IMR-90 (cell line): Measurements from ENCODE around the gene ELOA. TPM values are rescaled to one million over a fixed set of nuclear protein-coding genes. Genes with fewer than 3 reads are reported as not detected.
A peak's percentile ranks its signal among the peaks of the same experiment; 100 is the strongest.

Source experiments
- ATAC-seq: fragments of 200-7000 bp; cut with Tn5 transposase; 2 replicates; pipeline ENCODE4 v1.9.1; 2020; ENCODE audit warnings: low read depth, mild to moderate bottlenecking, moderate library complexity
- BruUV-seq: library from RNA; stranded (reverse); fragments of 400-500 nt; replicated peaks from 2 replicates; lab custom pipeline; 2021; lab: Mats Ljungman, UMichigan
- CTCF ChIA-PET: fragments of 300-600 bp; formaldehyde crosslinking; extraction: SDS; loops from one replicate; lab custom pipeline; 2021; ENCODE audit warnings: antibody characterized with exemption; lab: Yijun Ruan, JAX
- POLR2A ChIA-PET: fragments of 300-600 bp; sonication (Branson Sonifier 250); formaldehyde crosslinking; loops from one replicate; lab custom pipeline; 2022; ENCODE audit warnings: antibody characterized with exemption; ENCODE audit not compliant: unreplicated experiment; lab: Charles Lee
- DNase-seq: peaks from one replicate; pipeline ENCODE4 v3.0.0; 2013
- H2AFZ ChIP-seq: replicated peaks from 2 replicates; pipeline ENCODE3; 2013; ENCODE audit warnings: low read length, mild to moderate bottlenecking; ENCODE audit not compliant: poor library complexity
- H2AK5ac ChIP-seq: 2 replicates; pipeline ENCODE4 v1.6.1; 2013; ENCODE audit warnings: low read depth, low read length, inconsistent platforms
- H2AK9ac ChIP-seq: replicated peaks from 2 replicates; pipeline ENCODE3; 2013; ENCODE audit warnings: mild to moderate bottlenecking, low read depth, low read length, moderate library complexity; ENCODE audit not compliant: poor library complexity
- H2BK120ac ChIP-seq: 2 replicates; pipeline ENCODE4 v1.6.1; 2013; ENCODE audit warnings: low read depth, low read length, inconsistent platforms
- H2BK15ac ChIP-seq: 3 replicates; pipeline ENCODE4 v1.6.1; 2013; ENCODE audit warnings: low read depth, low read length, inconsistent platforms
- H2BK20ac ChIP-seq: 2 replicates; pipeline ENCODE4 v1.6.1; 2013; ENCODE audit warnings: low read depth, mild to moderate bottlenecking, inconsistent platforms, low read length, moderate library complexity
- H2BK5ac ChIP-seq: 2 replicates; pipeline ENCODE4 v1.6.1; 2013; ENCODE audit warnings: mild to moderate bottlenecking, low read depth, low read length, inconsistent platforms; ENCODE audit not compliant: poor library complexity, severe bottlenecking
- H3K14ac ChIP-seq: replicated peaks from 2 replicates; pipeline ENCODE4 v1.6.1; 2013; ENCODE audit warnings: low read depth, low read length, inconsistent platforms
- H3K18ac ChIP-seq: 2 replicates; pipeline ENCODE4 v1.6.1; 2013; ENCODE audit warnings: low read depth, low read length, control low read depth
- H3K23ac ChIP-seq: 2 replicates; pipeline ENCODE4 v1.6.1; 2013; ENCODE audit warnings: low read depth, low read length, inconsistent platforms
- H3K27ac ChIP-seq: 2 replicates; pipeline ENCODE4 v1.5.1; 2013; ENCODE audit warnings: mild to moderate bottlenecking, control low read depth, low read length; ENCODE audit not compliant: insufficient read depth
- H3K27me3 ChIP-seq: 2 replicates; pipeline ENCODE4 v1.6.1; 2013; ENCODE audit warnings: low read length; ENCODE audit not compliant: control insufficient read depth, insufficient read depth
- H3K36me3 ChIP-seq: 2 replicates; pipeline ENCODE4 v1.6.1; 2013; ENCODE audit warnings: low read length, mixed read lengths; ENCODE audit not compliant: control insufficient read depth, insufficient read depth
- H3K4ac ChIP-seq: 2 replicates; pipeline ENCODE4 v1.6.1; 2013; ENCODE audit warnings: low read depth, low read length, inconsistent platforms
- H3K4me1 ChIP-seq: 2 replicates; pipeline ENCODE4 v1.6.1; 2013; ENCODE audit warnings: low read length, mixed read lengths; ENCODE audit not compliant: control insufficient read depth, insufficient read depth
- H3K4me2 ChIP-seq: 2 replicates; pipeline ENCODE4 v1.6.1; 2013; ENCODE audit warnings: low read depth, mild to moderate bottlenecking, control low read depth, low read length, moderate library complexity
- H3K4me3 ChIP-seq: 2 replicates; pipeline ENCODE4 v1.5.1; 2013; ENCODE audit warnings: low read depth, mild to moderate bottlenecking, control low read depth, low read length, moderate library complexity; ENCODE audit not compliant: insufficient read depth
- H3K56ac ChIP-seq: 2 replicates; pipeline ENCODE4 v1.6.1; 2013; ENCODE audit warnings: low read length, inconsistent platforms; ENCODE audit not compliant: insufficient read depth; ENCODE audit errors: extremely low read depth
- H3K79me1 ChIP-seq, 2 experiments: 2 replicates each; pipeline ENCODE4 v1.6.1; 2013; ENCODE audit warnings: low read length in 2 of 2, inconsistent platforms in 1 of 2, low read depth in 1 of 2
- H3K9ac ChIP-seq: 2 replicates; pipeline ENCODE4 v1.6.1; 2013; ENCODE audit warnings: low read depth, low read length, control low read depth
- H3K9me1 ChIP-seq: 2 replicates; pipeline ENCODE4 v1.6.1; 2013; ENCODE audit warnings: low read length, inconsistent platforms; ENCODE audit not compliant: insufficient read depth
- H3K9me3 ChIP-seq: 2 replicates; pipeline ENCODE4 v1.6.1; 2013; ENCODE audit warnings: low read length; ENCODE audit not compliant: control insufficient read depth, insufficient read depth
- H4K20me1 ChIP-seq: 2 replicates; pipeline ENCODE4 v1.6.1; 2013; ENCODE audit warnings: low read length, inconsistent platforms; ENCODE audit not compliant: insufficient read depth
- H4K5ac ChIP-seq: 2 replicates; pipeline ENCODE4 v1.6.1; 2013; ENCODE audit warnings: mild to moderate bottlenecking, low read depth, low read length, control low read depth
- H4K8ac ChIP-seq, 2 experiments: 2 replicates each; pipeline ENCODE4 v1.6.1; 2013; ENCODE audit warnings: low read depth in 2 of 2, low read length in 2 of 2, control low read depth in 1 of 2, inconsistent platforms in 1 of 2
- H4K91ac ChIP-seq: 2 replicates; pipeline ENCODE4 v1.6.1; 2013; ENCODE audit warnings: low read depth, low read length, inconsistent platforms; ENCODE audit not compliant: insufficient read depth
- BHLHE40 ChIP-seq: fragments of 150-350 bp; IDR thresholded peaks from 2 replicates; pipeline ENCODE4 v1.6.1; 2016; ENCODE audit warnings: mild to moderate bottlenecking, low read depth, low read length
- MAFK ChIP-seq: IDR thresholded peaks from 2 replicates; pipeline ENCODE4 v1.6.1; 2012; ENCODE audit warnings: low read depth, low read length, improper control_type of control experiment
- MAZ ChIP-seq: IDR thresholded peaks from 2 replicates; pipeline ENCODE4 v1.6.1; 2012; ENCODE audit warnings: low read depth, mild to moderate bottlenecking, low read length, improper control_type of control experiment, moderate library complexity, borderline replicate concordance
- WGBS, 2 experiments: methylation state at CpG; one replicate each; pipeline versions ENCODE4 v1.1.5 to v1.1.7; 2013; ENCODE audit warnings: missing lambda C conversion rate in 2 of 2; ENCODE audit not compliant: insufficient read length in 1 of 2; ENCODE audit errors: extremely low coverage in 2 of 2; 5-methylcytosine and 5-hydroxymethylcytosine counted together
- dilution Hi-C: fragments of 300-500 bp; cut with HindIII; formaldehyde crosslinking; loops from one replicate; pipeline ENCODE4 v1.14.3; 2018; ENCODE audit warnings: low sequenced_read_pairs; ENCODE audit not compliant: unreplicated experiment
- in situ Hi-C: fragments of 300-500 bp; cut with MboI; formaldehyde crosslinking; loops from 3 replicates; pipeline ENCODE4 v1.14.3; 2019; ENCODE audit warnings: low sequenced_read_pairs, inconsistent platforms, mixed read lengths
- intact Hi-C: fragments of 100-400 bp; cut with micrococcal nuclease; formaldehyde crosslinking; loops from 2 replicates; pipeline ENCODE4 v1.10.0; 2022
- polyA plus RNA-seq, 3 experiments: library from polyadenylated mRNA; depleted of rRNA; stranded (reverse); fragments of >200 nt; gene quantifications; 2 replicates each; pipeline ENCODE4 v1.2.3, GENCODE V29; 2012; ENCODE audit warnings: low replicate concordance in 1 of 3
- total RNA-seq: library from RNA; depleted of rRNA; stranded (reverse); fragments of >200 nt; gene quantifications from 2 replicates; pipeline ENCODE4 v1.2.3, GENCODE V29; 2012

ELOA gene
- total and polyA plus RNA-seq, 2 of the 4 experiments (the other 2 are of a cell fraction), result 22.9 to 40.7 TPM

- WGBS, 2 experiments, result no CpG with 5 or more reads among the region's 7 CpGs
- POLR2A ChIA-PET, result interaction anchor here (0.7 to 1.3 kb wide), 2 partner anchors 8 to 113 kb away, joined by 5 read pairs; partner anchors contain the start of gene RPL11
- CTCF ChIA-PET, result interaction anchor here (0.7 kb wide), 1 partner anchor 46 kb away, joined by 3 read pairs; no protein-coding TSS in a partner anchor
Observed at GRCh38 chr1:23699280-23700179, 43.7 kb upstream of the ELOA start.

More at GRCh38 chr1:23699280-23700179, 43.7 kb upstream of the ELOA start:
- Histone ChIP-seq H3K79me1 (peaks cover 25 to 81% of the 10 kb centered on the region in 2 experiments), H3K4me2 (no peak overlapping the region), H3K27me3 (no peaks in the 10 kb centered on the region), H3K9me3 (no peaks in the 10 kb centered on the region), H4K20me1 (peaks cover 91% of the 10 kb centered on the region), H2BK5ac (no peak overlapping the region), H3K4me1 (peaks cover 5% of the 10 kb centered on the region; the same call in 1 of the 2 replicates), H4K91ac (no peak overlapping the region), H3K9ac (no peak overlapping the region), H4K8ac (no peak overlapping the region), H3K9me1 (peaks cover 19% of the 10 kb centered on the region), H3K27ac (no peak overlapping the region), H2BK20ac (no peak overlapping the region), H3K23ac (no peak overlapping the region), H3K18ac (no peak overlapping the region), H2AK5ac (no peak overlapping the region), H3K4ac (no peak overlapping the region), H2AK9ac (no peak overlapping the region), H4K5ac (no peak overlapping the region), H3K36me3 (peaks cover 58% of the 10 kb centered on the region), H3K4me3 (no peak overlapping the region), H2BK120ac (no peak overlapping the region), H3K14ac (no peak overlapping the region), H2AFZ (no peak overlapping the region), H3K56ac (no peak overlapping the region), H2BK15ac (no peak overlapping the region)
- BruUV-seq, result no TSS peak
- TF ChIP-seq MAZ (no peak), MAFK (no peak), BHLHE40 (no peak)
- dilution Hi-C loops, result no loop called here
- in situ Hi-C loops, result no loop called here
- ATAC-seq (peak; percentile 24; the same call in 1 of the 2 replicates), DNase-seq (no peak)
- intact Hi-C loops, result no loop called here
